ENCODE results near the gene FUOM.

The FUOM gene

DNA sequence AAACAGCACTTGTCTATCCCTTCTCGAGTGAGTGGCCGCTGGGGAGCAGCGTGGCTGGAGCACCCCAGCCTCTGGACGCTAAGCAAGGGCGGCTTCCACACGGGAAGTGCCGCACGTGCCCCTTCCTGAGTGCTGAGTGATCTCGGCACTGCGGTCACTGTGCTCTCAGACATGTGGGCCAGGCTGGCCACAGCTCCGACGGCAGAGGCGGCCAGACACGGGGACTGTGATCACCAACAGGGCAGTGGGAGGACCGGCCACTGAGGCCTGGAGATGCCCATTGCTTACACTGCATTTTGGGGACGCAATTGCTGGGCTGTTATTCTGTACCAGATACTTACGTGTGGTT is 8.3 kb upstream of the FUOM start:
- WGBS (ENCODE audit: insufficient coverage, insufficient read length) = no CpG with 5 or more reads among the region's 17 CpGs
- Histone ChIP-seq H3K4me1 (ENCODE audit: control insufficient read depth, insufficient read depth, low read length) (no peaks in the 10 kb centered on the region; the same call in 1 of the 2 replicates), H3K27ac (ENCODE audit: low read length) (no peak overlapping the region), H3K36me3 (ENCODE audit: control insufficient read depth, insufficient read depth, low read length) (peaks cover 47% of the 10 kb centered on the region), H3K4me3 (ENCODE audit: low read length) (no peak overlapping the region), H3K9me3 (ENCODE audit: control insufficient read depth, insufficient read depth, low read length) (no peaks in the 10 kb centered on the region), H3K27me3 (ENCODE audit: control insufficient read depth, insufficient read depth, low read length) (no peaks in the 10 kb centered on the region)
- no peak for DNase-seq (ENCODE audit: low read depth, low spot score)

DNA sequence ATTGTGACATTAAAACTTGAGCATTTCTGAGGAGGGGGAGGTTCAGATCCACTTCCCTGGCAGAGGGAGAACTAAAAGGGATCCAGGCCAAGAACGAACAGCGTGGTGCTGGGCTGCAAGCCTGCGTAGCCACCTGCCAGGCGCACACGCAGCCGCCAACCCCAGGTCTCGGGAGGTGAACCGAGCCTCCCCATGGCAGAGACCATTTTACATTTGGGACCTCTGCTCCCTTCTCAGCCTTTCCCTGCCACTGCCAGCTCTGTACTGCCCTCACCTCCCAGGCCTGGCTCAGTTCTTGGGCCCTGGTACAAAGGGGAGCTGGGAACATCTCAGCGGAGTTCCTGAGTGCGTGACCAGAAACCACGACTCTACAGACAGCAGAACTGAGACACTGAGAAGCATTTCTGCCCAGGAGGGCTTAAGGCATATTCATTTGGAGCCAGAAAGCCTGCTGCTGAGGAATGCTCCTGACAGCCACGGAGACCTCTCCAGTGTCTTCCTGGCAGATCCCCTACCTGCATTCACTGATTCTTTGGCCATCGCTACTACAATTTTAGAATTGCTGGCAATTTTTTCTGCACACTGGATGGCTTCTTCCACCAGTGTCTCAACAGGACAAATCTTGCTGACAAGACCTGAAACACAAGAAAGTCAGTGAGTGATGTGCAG is 7.8 kb upstream of the FUOM start:
- no peak for DNase-seq (ENCODE audit: low read depth, low spot score)
- Histone ChIP-seq H3K27me3 (ENCODE audit: control insufficient read depth, insufficient read depth, low read length) (no peaks in the 10 kb centered on the region), H3K36me3 (ENCODE audit: control insufficient read depth, insufficient read depth, low read length) (peaks cover 47% of the 10 kb centered on the region), H3K27ac (ENCODE audit: low read length) (no peak overlapping the region), H3K4me1 (ENCODE audit: control insufficient read depth, insufficient read depth, low read length) (no peaks in the 10 kb centered on the region; the same call in 1 of the 2 replicates), H3K4me3 (ENCODE audit: low read length) (no peak overlapping the region), H3K9me3 (ENCODE audit: control insufficient read depth, insufficient read depth, low read length) (no peaks in the 10 kb centered on the region)
- no CpG with 5 or more reads among the region's 13 CpGs for WGBS (ENCODE audit: insufficient coverage, insufficient read length)

DNA sequence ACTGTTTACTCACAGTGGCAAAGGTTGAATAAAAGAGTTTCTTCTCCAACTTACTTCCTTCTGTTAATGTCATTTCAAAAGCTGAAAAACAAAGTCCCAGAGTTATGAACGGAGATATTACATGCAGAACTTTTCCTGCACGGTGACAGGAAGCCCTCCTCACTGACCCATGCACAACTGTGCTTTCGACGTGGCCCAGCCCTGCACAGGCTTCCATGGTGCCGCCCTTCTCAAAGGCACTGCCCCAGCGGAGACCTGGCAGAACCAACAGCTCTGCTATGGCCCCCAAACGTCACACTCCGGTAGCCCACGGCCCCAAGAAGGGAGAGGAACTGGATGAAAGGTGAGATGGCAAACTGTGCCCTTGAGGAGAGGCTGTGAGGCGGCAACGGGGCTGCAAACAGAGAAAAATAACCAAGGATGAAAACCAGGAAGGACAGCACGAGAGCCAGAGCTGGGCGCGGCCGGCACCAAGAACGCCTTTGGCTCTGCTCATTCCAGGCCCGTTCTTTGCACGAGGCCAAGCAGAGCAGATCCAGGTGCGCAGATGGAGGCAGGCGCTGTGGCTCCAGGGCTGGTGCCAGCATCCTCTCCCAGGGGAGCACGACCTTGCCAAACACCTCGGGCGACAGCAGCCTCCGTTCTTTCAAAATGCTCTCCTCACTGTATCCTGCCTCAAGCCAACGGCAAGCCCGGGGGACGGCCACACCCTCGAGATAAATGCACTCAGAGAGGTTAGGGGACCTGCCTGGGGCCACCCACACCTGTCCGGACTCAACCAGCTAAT is 7.0 kb upstream of the FUOM start:
- no CpG with 5 or more reads among the region's 29 CpGs for WGBS (ENCODE audit: insufficient coverage, insufficient read length)
- Histone ChIP-seq H3K36me3 (ENCODE audit: control insufficient read depth, insufficient read depth, low read length) (peaks cover 44% of the 10 kb centered on the region), H3K4me1 (ENCODE audit: control insufficient read depth, insufficient read depth, low read length) (no peaks in the 10 kb centered on the region; the same call in 1 of the 2 replicates), H3K27me3 (ENCODE audit: control insufficient read depth, insufficient read depth, low read length) (no peaks in the 10 kb centered on the region), H3K4me3 (ENCODE audit: low read length) (no peak overlapping the region), H3K27ac (ENCODE audit: low read length) (no peak overlapping the region), H3K9me3 (ENCODE audit: control insufficient read depth, insufficient read depth, low read length) (no peaks in the 10 kb centered on the region)
- DNase-seq (ENCODE audit: low read depth, low spot score) = no peak

DNA sequence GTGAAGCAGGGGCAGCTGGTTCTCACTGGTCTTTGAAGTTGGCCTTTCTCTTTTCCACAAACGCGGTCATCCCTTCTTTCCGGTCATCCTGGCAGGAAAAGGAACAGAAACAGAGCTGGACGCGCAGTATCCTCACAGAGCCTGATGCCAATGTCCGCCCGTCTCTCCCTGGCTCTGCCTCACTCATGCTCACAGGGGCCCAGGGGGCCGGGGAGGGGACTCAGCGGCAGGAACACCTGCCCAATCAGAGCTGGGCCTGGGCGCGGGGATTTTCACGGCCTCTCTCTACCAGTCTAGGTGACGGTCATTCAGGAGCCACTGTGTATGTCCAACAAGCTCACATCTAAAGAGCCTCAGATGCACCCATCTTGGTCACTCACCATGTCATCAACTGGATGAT is 5.0 kb upstream of the FUOM start:
- H3K4me3 ChIP-seq (ENCODE audit: low read length) = no peak overlapping the region
- no peak for DNase-seq (ENCODE audit: low read depth, low spot score)
- WGBS (ENCODE audit: insufficient coverage, insufficient read length) = no CpG with 5 or more reads among the region's 13 CpGs
- no peaks in the 10 kb centered on the region for H3K4me1 ChIP-seq (ENCODE audit: control insufficient read depth, insufficient read depth, low read length)
- H3K27ac ChIP-seq (ENCODE audit: low read length) = no peak overlapping the region
- H3K27me3 ChIP-seq (ENCODE audit: control insufficient read depth, insufficient read depth, low read length) = no peaks in the 10 kb centered on the region
- H3K36me3 ChIP-seq (ENCODE audit: control insufficient read depth, insufficient read depth, low read length) = peaks cover 35% of the 10 kb centered on the region
- H3K9me3 ChIP-seq (ENCODE audit: control insufficient read depth, insufficient read depth, low read length) = no peaks in the 10 kb centered on the region

DNA sequence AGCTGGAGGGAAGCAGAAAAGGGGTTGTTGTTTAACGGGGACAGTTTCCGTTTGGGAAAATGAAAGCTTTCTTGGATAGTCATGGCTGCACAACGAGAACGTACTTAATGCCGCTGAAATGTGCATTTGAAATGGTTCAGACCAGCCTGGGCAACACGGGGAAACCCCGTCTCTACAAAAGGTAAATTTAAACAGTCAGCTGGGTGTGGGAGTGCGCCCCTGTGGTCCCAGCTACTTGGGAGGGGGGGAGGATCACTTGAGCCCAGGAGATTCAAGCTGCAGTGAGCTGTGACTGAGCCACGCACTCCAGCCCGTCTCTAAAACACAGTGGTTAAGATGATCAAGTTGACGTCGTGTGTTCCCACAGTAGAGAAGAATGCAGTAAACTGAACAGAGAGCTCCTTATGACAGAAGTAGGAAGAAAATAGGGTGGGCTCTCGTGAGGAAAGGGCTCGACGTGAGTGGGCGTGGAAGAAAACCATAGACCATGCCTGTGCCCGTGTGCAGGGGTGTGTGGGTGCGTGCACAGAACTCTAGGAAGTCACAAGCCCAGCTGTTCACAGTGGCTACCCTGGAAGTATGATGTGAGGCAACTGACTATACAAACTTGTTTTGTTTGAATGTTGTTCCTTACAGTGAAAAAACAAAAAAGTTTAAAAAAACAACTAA is 4.1 kb upstream of the FUOM start:
- Histone ChIP-seq H3K9me3 (ENCODE audit: control insufficient read depth, insufficient read depth, low read length) (no peaks in the 10 kb centered on the region), H3K27me3 (ENCODE audit: control insufficient read depth, insufficient read depth, low read length) (no peaks in the 10 kb centered on the region), H3K27ac (ENCODE audit: low read length) (no peak overlapping the region), H3K36me3 (ENCODE audit: control insufficient read depth, insufficient read depth, low read length) (peaks cover 34% of the 10 kb centered on the region), H3K4me1 (ENCODE audit: control insufficient read depth, insufficient read depth, low read length) (no peaks in the 10 kb centered on the region), H3K4me3 (ENCODE audit: low read length) (no peak overlapping the region)
- DNase-seq (ENCODE audit: low read depth, low spot score) = no peak
- WGBS (ENCODE audit: insufficient coverage, insufficient read length) = no CpG with 5 or more reads among the region's 18 CpGs

DNA sequence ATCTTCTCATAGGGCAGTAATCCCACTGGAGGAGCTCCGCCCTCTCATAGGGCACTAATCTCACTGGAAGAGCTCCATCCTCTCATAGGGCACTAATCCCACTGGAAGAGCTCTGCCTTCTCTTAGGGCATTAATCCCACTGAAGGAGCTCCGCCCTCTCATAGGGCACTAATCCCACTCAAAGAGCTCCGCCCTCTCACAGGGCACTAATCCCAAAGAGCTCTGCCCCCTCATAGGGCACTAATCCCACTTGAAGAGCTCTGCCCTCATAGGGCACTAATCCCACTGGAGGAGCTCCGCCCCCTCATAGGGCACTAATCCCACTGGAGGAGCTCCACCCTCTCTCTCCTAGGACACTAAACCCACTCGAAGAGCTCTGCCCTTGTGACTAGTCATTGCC is 3.4 kb upstream of the FUOM start:
- H3K4me1 ChIP-seq (ENCODE audit: control insufficient read depth, insufficient read depth, low read length) = peaks cover 3% of the 10 kb centered on the region; the same call in 1 of the 2 replicates
- H3K9me3 ChIP-seq (ENCODE audit: control insufficient read depth, insufficient read depth, low read length) = no peaks in the 10 kb centered on the region
- no peaks in the 10 kb centered on the region for H3K27me3 ChIP-seq (ENCODE audit: control insufficient read depth, insufficient read depth, low read length)
- no CpG with 5 or more reads among the region's 5 CpGs for WGBS (ENCODE audit: insufficient coverage, insufficient read length)
- H3K27ac ChIP-seq (ENCODE audit: low read length) = no peak overlapping the region
- DNase-seq (ENCODE audit: low read depth, low spot score) = no peak
- H3K36me3 ChIP-seq (ENCODE audit: control insufficient read depth, insufficient read depth, low read length) = peaks cover 31% of the 10 kb centered on the region
- no peak overlapping the region for H3K4me3 ChIP-seq (ENCODE audit: low read length)

DNA sequence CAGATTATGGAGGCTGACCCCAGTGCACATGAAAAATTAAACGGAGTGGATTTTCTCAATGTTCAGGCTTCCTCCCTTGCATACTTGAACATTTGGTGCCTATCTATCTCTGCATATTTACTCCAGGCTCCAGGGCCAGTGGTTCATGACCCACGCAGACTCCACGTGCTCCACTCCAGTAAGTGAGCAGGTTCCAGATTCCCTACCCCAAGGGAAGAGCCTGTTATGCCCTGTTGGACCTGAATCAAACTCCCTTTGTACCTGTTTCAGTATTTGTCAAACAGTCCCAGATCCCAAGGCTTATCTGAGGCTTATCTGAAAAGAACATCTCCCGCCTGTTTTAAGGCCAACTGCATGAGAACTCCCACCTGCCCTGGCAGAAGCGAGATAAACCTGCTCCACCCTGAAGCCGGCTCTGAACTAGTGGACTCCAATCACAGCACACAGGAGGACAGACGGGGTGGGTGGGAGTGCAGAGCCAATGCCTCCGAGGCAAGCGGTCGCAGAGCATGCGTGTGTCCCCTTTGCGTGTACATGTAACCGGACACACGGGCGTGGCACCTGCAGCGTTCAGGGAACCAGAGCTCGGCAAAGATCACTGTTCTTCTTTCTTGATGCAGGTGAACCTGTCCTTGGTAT is 2.3 kb upstream of the FUOM start:
- peaks cover 23% of the 10 kb centered on the region for H3K36me3 ChIP-seq (ENCODE audit: control insufficient read depth, insufficient read depth, low read length)
- no peaks in the 10 kb centered on the region for H3K27me3 ChIP-seq (ENCODE audit: control insufficient read depth, insufficient read depth, low read length)
- H3K9me3 ChIP-seq (ENCODE audit: control insufficient read depth, insufficient read depth, low read length) = no peaks in the 10 kb centered on the region
- no peak overlapping the region for H3K27ac ChIP-seq (ENCODE audit: low read length)
- H3K4me1 ChIP-seq (ENCODE audit: control insufficient read depth, insufficient read depth, low read length) = peaks cover 3% of the 10 kb centered on the region; the same call in 1 of the 2 replicates
- no peak overlapping the region for H3K4me3 ChIP-seq (ENCODE audit: low read length)
- DNase-seq (ENCODE audit: low read depth, low spot score) = no peak
- WGBS (ENCODE audit: insufficient coverage, insufficient read length) = no CpG with 5 or more reads among the region's 17 CpGs

DNA sequence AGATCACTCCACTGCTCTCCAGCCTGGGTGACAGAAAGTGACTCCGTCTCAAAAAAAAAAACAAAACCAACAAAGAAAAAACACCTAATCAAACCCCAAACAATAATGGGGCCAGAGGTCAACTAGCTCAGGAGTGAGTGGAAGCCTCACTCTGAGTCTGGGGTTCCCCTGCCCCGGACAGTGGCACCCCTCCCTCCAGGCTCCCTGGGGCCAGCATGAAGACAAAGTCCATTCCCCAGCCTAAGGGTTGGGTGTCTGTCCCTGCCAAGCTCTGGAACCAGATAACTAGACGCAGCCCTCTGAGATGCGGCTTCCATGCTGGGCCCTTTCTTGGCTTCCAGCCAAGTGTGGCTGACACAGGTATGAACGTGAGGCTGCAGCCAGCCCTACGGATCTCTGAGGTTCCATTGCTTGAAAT is 1.7 kb upstream of the FUOM start:
- Histone ChIP-seq H3K27me3 (ENCODE audit: control insufficient read depth, insufficient read depth, low read length) (no peaks in the 10 kb centered on the region), H3K36me3 (ENCODE audit: control insufficient read depth, insufficient read depth, low read length) (peaks cover 18% of the 10 kb centered on the region), H3K9me3 (ENCODE audit: control insufficient read depth, insufficient read depth, low read length) (no peaks in the 10 kb centered on the region), H3K27ac (ENCODE audit: low read length) (no peak overlapping the region), H3K4me3 (ENCODE audit: low read length) (no peak overlapping the region), H3K4me1 (ENCODE audit: control insufficient read depth, insufficient read depth, low read length) (peaks cover 3% of the 10 kb centered on the region; the same call in 1 of the 2 replicates)
- WGBS (ENCODE audit: insufficient coverage, insufficient read length) = no CpG with 5 or more reads among the region's 6 CpGs
- no peak for DNase-seq (ENCODE audit: low read depth, low spot score)

DNA sequence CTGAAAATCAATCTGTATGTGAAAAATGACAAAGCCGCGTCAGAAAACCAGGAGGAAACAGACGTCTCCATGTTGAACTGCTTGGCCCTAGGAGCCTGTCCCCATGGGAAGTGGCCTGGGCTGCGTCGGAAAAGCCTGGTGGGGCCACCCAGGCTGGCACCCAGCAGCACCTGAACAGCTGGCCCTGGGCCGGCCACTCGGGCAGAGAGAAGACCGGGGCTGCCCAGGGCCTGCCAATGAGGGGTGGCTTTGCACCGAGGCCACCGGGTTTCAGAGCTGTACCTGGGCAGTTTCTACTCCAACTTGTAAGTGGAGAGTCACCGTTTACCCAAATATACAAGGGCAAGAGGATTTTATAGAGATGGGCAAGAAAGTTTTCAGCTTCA is 1.1 kb upstream of the FUOM start:
- Histone ChIP-seq H3K4me1 (ENCODE audit: control insufficient read depth, insufficient read depth, low read length) (peaks cover 3% of the 10 kb centered on the region; the same call in 1 of the 2 replicates), H3K9me3 (ENCODE audit: control insufficient read depth, insufficient read depth, low read length) (no peaks in the 10 kb centered on the region), H3K27me3 (ENCODE audit: control insufficient read depth, insufficient read depth, low read length) (no peaks in the 10 kb centered on the region), H3K27ac (ENCODE audit: low read length) (no peak overlapping the region), H3K4me3 (ENCODE audit: low read length) (no peak overlapping the region; the same call in 1 of the 2 replicates), H3K36me3 (ENCODE audit: control insufficient read depth, insufficient read depth, low read length) (peaks cover 17% of the 10 kb centered on the region)
- WGBS (ENCODE audit: insufficient coverage, insufficient read length) = no CpG with 5 or more reads among the region's 11 CpGs
- DNase-seq (ENCODE audit: low read depth, low spot score) = no peak

Data from iPS DF 6.9 (cell line).